Mononuclear cell (primary cell): ENCODE measurements around the gene RPGR. TPM values are rescaled to one million over a fixed set of nuclear protein-coding genes. Genes with fewer than 3 reads are reported as not detected.

Experiments used
- H3K27me3 ChIP-seq: 2 replicates; pipeline ENCODE4 v1.6.0; 2011; ENCODE audit warnings: low read length, control low read depth; ENCODE audit not compliant: insufficient read depth
- H3K4me1 ChIP-seq: 2 replicates; pipeline ENCODE4 v1.5.1; 2011; ENCODE audit warnings: mild to moderate bottlenecking, low read length, control low read depth; ENCODE audit not compliant: insufficient read depth
- H3K4me3 ChIP-seq: 2 replicates; pipeline ENCODE4 v1.5.1; 2011; ENCODE audit warnings: mild to moderate bottlenecking, low read length, moderate library complexity
- H3K9me3 ChIP-seq: 2 replicates; pipeline ENCODE4 v1.5.1; 2011; ENCODE audit warnings: low read depth, mild to moderate bottlenecking, control low read depth, low read length
- total RNA-seq: library from RNA; depleted of rRNA; stranded (reverse); fragments of >200 nt; gene quantifications from one replicate; pipeline ENCODE4 v1.2.3, GENCODE V29; 2012

The RPGR gene
- total RNA-seq, 1 donor: 19.6 TPM

DNA sequence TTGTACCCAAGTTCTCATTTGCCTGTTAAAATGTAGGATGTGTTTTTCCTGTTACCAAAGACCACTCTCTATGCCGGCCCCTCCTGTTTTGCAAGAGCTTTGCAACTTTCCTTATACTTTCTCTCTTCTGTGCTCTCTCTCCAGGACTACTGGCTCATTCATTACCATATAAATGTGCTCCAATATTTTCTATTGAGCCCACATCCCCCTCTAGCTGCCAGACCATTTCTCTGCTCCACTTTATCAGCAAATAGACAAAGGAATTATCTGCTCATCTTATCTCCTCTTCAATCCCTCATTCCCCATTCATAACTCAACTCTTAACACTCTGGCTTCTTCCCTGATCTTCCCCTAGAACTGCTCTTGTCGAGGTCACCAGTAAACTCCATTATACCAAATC lies 33.6 kb downstream of the RPGR start:
- Histone ChIP-seq H3K9me3 (no peaks in the 10 kb centered on the region), H3K4me3 (no peak overlapping the region), H3K27me3 (no peaks in the 10 kb centered on the region), H3K4me1 (no peaks in the 10 kb centered on the region)

DNA sequence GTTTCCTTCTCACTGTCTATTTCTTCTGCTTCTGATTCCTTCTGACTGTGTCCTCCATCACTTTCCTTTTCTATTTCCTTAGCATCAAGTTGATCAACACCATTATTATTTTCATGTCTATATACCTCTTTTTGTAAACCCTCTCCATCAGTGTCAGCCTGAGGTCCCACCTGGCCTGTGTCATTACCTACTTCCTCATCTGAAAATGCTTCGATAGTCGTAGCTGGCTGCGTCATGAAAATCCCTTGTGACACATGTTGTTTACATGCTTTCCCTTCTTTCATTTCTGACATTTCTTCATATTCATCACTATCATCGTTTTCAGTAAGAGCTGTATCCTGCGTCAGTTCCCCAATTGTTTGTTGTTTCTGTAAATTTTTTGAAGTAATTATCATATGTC lies 39.6 kb downstream of the RPGR start:
- Histone ChIP-seq H3K4me3 (no peak overlapping the region), H3K27me3 (no peaks in the 10 kb centered on the region), H3K4me1 (no peaks in the 10 kb centered on the region), H3K9me3 (no peaks in the 10 kb centered on the region)

DNA sequence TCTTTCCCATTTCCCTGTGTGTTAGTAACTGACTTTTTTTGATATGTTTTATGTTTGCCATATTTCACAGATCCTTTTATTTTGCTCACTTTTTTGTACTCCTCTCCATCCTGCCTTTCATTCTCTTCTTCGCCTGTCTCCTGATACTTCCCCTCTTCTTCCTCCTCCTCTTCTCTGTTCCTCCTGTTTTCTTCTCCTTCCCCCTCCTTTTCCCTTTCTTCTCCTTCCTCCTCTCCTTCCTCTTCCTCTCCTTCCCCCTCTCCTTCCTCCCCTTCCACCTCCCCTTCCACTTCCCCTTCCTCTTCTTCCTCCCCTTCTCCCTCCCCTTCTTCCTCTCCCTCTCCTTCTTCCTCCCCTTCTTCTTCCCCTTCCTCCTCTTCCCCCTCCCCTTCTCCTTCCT lies 41.7 kb downstream of the RPGR start:
- Histone ChIP-seq H3K4me3 (no peak overlapping the region), H3K9me3 (no peaks in the 10 kb centered on the region), H3K27me3 (no peaks in the 10 kb centered on the region), H3K4me1 (no peaks in the 10 kb centered on the region)

DNA sequence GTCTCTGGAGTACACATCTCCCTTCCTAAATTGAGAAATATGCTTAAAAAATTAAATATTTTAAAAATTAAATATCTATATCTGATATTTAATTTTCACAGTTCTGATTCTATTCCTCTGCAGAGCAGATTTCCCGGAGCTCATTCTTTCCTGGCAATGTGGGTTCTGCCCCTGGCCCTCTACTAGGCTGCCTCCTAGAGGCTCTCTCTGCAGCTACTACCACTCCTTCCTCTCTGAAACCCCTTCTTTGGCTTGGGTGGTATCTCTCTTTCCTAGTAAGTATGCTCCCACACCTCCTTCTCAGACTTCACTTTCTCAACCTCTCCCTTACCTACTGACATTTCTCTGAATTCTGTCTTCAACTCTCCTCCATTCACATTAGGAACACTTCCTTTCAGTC lies 45.3 kb downstream of the RPGR start:
- Histone ChIP-seq H3K4me3 (no peak overlapping the region), H3K9me3 (no peaks in the 10 kb centered on the region)

DNA sequence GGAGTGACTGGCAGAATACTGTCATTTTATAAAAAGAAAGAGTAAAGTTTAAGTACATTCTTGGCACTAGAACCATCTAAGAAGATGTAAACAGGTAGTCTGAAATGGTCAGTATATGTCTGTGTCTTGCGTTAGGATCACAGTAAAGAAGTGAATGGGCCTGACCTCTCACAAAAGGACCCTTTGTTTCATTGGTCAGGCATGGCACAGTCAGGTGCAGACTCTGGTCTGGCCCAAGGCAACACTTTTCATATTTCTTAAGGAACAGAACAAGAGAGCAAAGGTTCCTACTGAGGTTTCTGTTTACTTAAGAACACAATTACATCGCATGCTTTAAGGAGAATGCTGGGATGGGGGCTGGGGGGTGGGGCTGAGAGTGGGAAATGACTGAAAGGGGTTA lies 48.1 kb downstream of the RPGR start:
- H3K27me3 ChIP-seq: no peaks in the 10 kb centered on the region
- no peaks in the 10 kb centered on the region for H3K9me3 ChIP-seq
- H3K4me1 ChIP-seq: no peaks in the 10 kb centered on the region
- no peak overlapping the region for H3K4me3 ChIP-seq

More for the DNA sequence above, 45.3 kb downstream of the RPGR start:
- Histone ChIP-seq H3K27me3 (no peaks in the 10 kb centered on the region), H3K4me1 (no peaks in the 10 kb centered on the region)

GRCh38 chrX:38278682-38279081 lies 48.6 kb downstream of the RPGR start:
- H3K4me1 ChIP-seq: no peaks in the 10 kb centered on the region
- no peaks in the 10 kb centered on the region for H3K27me3 ChIP-seq
- H3K4me3 ChIP-seq: no peak overlapping the region
- no peaks in the 10 kb centered on the region for H3K9me3 ChIP-seq

DNA sequence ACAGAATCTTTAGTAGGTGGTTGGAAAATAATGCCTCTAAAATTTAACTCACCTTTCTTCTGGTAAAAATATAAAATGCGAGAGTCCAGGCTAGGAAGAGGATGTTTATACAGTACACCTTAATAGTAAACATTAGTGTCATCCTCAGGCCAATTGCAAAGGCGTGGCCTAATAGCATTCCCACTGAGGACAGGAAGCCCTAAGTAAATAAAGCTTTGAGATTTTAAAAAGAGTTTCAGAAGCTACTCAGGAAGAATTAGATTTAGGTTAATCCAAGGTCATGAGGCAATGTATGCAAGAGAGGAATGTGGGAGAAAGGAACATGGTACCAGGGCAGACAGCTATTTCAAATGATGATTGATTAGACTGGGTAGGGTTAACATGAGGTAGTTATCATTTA lies 49.5 kb downstream of the RPGR start:
- no peaks in the 10 kb centered on the region for H3K27me3 ChIP-seq
- H3K4me3 ChIP-seq: no peak overlapping the region
- H3K9me3 ChIP-seq: no peaks in the 10 kb centered on the region
- no peaks in the 10 kb centered on the region for H3K4me1 ChIP-seq

DNA sequence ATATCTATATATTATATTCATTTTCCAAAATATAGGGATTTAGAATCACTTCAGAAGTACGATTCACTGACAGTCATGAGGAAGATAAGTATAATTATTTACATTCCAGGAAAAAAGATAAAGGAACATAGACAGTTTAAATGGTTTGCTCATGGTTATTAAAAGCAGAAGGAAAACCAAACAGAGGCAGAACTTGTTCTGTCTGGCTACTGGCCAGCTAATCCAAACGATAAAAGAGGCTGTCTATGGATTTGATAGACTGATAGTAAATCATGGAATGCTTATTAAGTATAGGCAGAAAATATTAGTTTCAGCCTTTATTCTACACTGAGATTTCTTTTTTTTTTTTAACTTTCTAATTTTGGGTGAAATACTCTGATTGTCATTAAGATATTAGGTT lies 50.2 kb downstream of the RPGR start:
- no peak overlapping the region for H3K4me3 ChIP-seq

GRCh38 chrX:38276089-38276488 lies 51.2 kb downstream of the RPGR start:
- no peaks in the 10 kb centered on the region for H3K4me1 ChIP-seq

More for the DNA sequence above, 50.2 kb downstream of the RPGR start:
- no peaks in the 10 kb centered on the region for H3K27me3 ChIP-seq
- H3K9me3 ChIP-seq: no peaks in the 10 kb centered on the region
- no peaks in the 10 kb centered on the region for H3K4me1 ChIP-seq

GRCh38 chrX:38275615-38276014 lies 51.7 kb downstream of the RPGR start:
- no peaks in the 10 kb centered on the region for H3K4me1 ChIP-seq
- no peaks in the 10 kb centered on the region for H3K27me3 ChIP-seq
- H3K4me3 ChIP-seq: no peak overlapping the region
- H3K9me3 ChIP-seq: no peaks in the 10 kb centered on the region

More at GRCh38 chrX:38276089-38276488, 51.2 kb downstream of the RPGR start:
- Histone ChIP-seq H3K9me3 (no peaks in the 10 kb centered on the region), H3K4me3 (no peak overlapping the region), H3K27me3 (no peaks in the 10 kb centered on the region)

DNA sequence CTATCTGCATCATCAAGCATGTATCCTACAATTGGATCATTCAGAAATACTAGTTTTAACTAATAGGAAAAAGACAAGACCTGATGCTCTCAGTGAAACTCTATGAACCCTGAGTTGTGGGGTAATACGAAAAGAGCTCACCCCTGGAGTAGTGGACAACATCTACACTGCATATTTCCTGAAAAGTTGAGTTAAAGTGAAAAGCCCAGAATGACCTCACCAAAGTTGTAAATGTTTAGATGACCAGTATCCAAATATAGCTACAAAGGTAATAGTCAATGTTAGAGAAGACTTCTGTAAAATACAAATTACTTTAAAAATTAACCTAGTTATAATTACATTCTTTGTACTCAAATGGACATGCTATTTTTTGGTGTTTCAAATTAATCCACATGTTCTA lies 53.9 kb downstream of the RPGR start:
- Histone ChIP-seq H3K4me1 (no peaks in the 10 kb centered on the region), H3K27me3 (no peaks in the 10 kb centered on the region), H3K9me3 (no peaks in the 10 kb centered on the region), H3K4me3 (no peak overlapping the region)

DNA sequence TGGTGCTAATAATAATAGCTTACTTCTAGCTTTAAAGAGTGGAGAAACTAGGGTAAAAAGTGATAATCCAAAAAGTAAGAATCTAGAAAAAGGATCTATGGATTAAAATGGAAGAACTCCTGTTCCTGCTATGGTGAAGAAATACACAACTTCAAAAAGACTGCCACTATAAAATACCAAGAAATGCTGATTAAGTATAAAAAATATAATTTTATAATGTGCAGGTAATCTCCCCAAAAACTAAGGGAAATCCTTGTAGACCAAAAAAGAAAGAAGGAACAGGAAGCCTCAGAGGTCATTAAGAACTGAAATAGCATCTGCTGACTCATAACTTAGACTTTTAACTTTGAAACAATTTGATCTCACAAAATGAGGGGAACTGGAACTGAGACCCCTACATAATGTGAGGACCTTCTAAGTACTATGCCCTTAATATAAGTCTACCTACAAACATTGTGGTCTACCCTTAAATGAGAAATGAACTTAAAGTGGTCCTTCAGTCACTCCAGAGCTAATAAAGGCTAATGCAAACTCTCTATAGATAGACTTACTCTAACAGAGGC lies 56.1 kb downstream of the RPGR start:
- no peaks in the 10 kb centered on the region for H3K9me3 ChIP-seq
- no peaks in the 10 kb centered on the region for H3K27me3 ChIP-seq
- H3K4me1 ChIP-seq: no peaks in the 10 kb centered on the region
- no peak overlapping the region for H3K4me3 ChIP-seq

- no peaks in the 10 kb centered on the region for H3K9me3 ChIP-seq
- H3K27me3 ChIP-seq: no peaks in the 10 kb centered on the region
- no peak overlapping the region for H3K4me3 ChIP-seq
- no peaks in the 10 kb centered on the region for H3K4me1 ChIP-seq
These were observed 59.3 kb downstream of the RPGR start for GRCh38 chrX:38268011-38268410.

GRCh38 chrX:38262715-38263620 lies 64.3 kb downstream of the RPGR start:
- Histone ChIP-seq H3K9me3 (no peaks in the 10 kb centered on the region), H3K4me3 (no peak overlapping the region), H3K27me3 (no peaks in the 10 kb centered on the region), H3K4me1 (no peaks in the 10 kb centered on the region)

GRCh38 chrX:38260231-38260630 lies 67.1 kb downstream of the RPGR start:
- no peak overlapping the region for H3K4me3 ChIP-seq
- no peaks in the 10 kb centered on the region for H3K9me3 ChIP-seq
- H3K4me1 ChIP-seq: no peaks in the 10 kb centered on the region
- no peaks in the 10 kb centered on the region for H3K27me3 ChIP-seq

DNA sequence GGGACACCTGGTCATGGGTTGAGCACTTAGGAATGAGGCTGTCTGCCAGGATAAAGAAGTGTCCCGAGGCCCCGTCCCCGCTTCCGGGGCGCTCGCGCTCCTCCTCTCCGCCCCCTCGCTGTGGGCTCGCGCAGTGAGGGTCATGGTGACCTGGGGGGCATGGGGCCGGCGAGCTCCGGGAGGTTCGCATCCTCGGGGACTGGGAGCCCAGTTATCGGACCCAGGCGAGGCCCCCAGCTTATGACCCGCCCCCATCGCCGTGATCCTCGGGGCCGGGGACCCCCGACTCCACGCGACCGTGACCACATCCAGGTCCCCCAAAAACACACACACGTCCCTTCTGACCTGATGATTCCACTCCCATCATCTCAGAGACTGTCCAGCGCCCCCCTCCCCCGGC lies 71.3 kb downstream of the RPGR start:
- no peak overlapping the region for H3K4me3 ChIP-seq
- H3K27me3 ChIP-seq: no peaks in the 10 kb centered on the region
- no peaks in the 10 kb centered on the region for H3K9me3 ChIP-seq
- H3K4me1 ChIP-seq: no peaks in the 10 kb centered on the region
